Tibial nerve (tissue), 4 donors: ENCODE data around the gene ITGAE. TPM values are rescaled to one million over a fixed set of nuclear protein-coding genes. Genes with fewer than 3 reads are reported as not detected.

ENCODE experiments used
- DNase-seq, 2 donors: peaks; one replicate each; pipeline ENCODE4 v3.0.0-alpha.2; 2019; ENCODE audit warnings: low spot score in 2 of 2
- H3K27ac ChIP-seq, 4 donors: fragments of 200-600 bp; sonication (generic) in 3 of 4; one replicate each; pipeline ENCODE4 v1.5.1; 2017 to 2019; ENCODE audit warnings: mild to moderate bottlenecking in 1 of 4
- H3K27me3 ChIP-seq, 2 donors: fragments of 200-600 bp; sonication (generic) in 1 of 2; one replicate each; pipeline versions ENCODE4 v1.5.1 to v1.6.0; 2017 to 2019
- H3K36me3 ChIP-seq, 3 donors: fragments of 200-600 bp; sonication (generic); one replicate each; pipeline ENCODE4 v1.5.1; 2018 to 2019
- H3K4me1 ChIP-seq, 4 donors: fragments of 200-600 bp; sonication (generic) in 3 of 4; one replicate each; pipeline ENCODE4 v1.5.1; 2017 to 2019
- H3K4me3 ChIP-seq, 4 donors: fragments of 200-600 bp; sonication (generic) in 3 of 4; one replicate each; pipeline ENCODE4 v1.5.1; 2017 to 2019; ENCODE audit warnings: mild to moderate bottlenecking in 1 of 4, moderate library complexity in 1 of 4
- H3K9me3 ChIP-seq, 4 donors: fragments of 200-600 bp; sonication (generic) in 3 of 4; one replicate each; pipeline ENCODE4 v1.5.1; 2017 to 2019
- EP300 ChIP-seq, 2 donors: sonication (generic); formaldehyde crosslinking; IDR thresholded peaks; one replicate each; pipeline ENCODE4 v1.6.1; 2017; ENCODE audit warnings: antibody characterized with exemption in 2 of 2, mild to moderate bottlenecking in 1 of 2
- POLR2A ChIP-seq, 2 donors: fragments of 450-650 bp; IDR thresholded peaks; one replicate each; pipeline ENCODE4 v1.6.1; 2017; ENCODE audit warnings: antibody characterized with exemption in 2 of 2, mild to moderate bottlenecking in 2 of 2, moderate library complexity in 2 of 2
- WGBS, 2 donors: methylation state at CpG; one replicate each; pipeline ENCODE4 v1.1.5; 2018; 5-methylcytosine and 5-hydroxymethylcytosine counted together
- total RNA-seq, 4 donors: library from RNA; depleted of rRNA; stranded (reverse); fragments of >200 nt; gene quantifications; one replicate each; pipeline ENCODE4 v1.1.0, GENCODE V29; 2016
- TF ChIP-seq, protein P1 (sequence below), 5 experiments: fragments of 200-600 bp in 3 of 5; fragments of 450-650 bp in 2 of 5; sonication (generic) in 3 of 5; IDR thresholded peaks; one replicate each; pipeline ENCODE4 v1.5.1; 2016 to 2019; ENCODE audit warnings: antibody characterized with exemption in 5 of 5, mild to moderate bottlenecking in 3 of 5, moderate library complexity in 2 of 5

ITGAE gene
- total RNA-seq, 4 donors from 2014 or later = 11.1 to 17.5 (median 13.4) TPM

GRCh38 chr17:3804503-3804931 lies 3.5 kb upstream of the ITGAE start:
- Histone ChIP-seq H3K27ac (no peak overlapping the region), H3K36me3 (peaks cover 0 to 47% (median 0%) of the 10 kb centered on the region in 3 donors), H3K4me1 (no peaks in the 10 kb centered on the region), H3K9me3 (no peaks in the 10 kb centered on the region), H3K27me3 (no peaks in the 10 kb centered on the region), H3K4me3 (no peak overlapping the region)
- WGBS, 2 donors = 72% methylated on average over 6 of the region's 6 CpGs
- DNase-seq = no peak
- no peak for TF ChIP-seq EP300 (IDR thresholded peaks at IDR 0.05)
- TF ChIP-seq, protein P1, sequence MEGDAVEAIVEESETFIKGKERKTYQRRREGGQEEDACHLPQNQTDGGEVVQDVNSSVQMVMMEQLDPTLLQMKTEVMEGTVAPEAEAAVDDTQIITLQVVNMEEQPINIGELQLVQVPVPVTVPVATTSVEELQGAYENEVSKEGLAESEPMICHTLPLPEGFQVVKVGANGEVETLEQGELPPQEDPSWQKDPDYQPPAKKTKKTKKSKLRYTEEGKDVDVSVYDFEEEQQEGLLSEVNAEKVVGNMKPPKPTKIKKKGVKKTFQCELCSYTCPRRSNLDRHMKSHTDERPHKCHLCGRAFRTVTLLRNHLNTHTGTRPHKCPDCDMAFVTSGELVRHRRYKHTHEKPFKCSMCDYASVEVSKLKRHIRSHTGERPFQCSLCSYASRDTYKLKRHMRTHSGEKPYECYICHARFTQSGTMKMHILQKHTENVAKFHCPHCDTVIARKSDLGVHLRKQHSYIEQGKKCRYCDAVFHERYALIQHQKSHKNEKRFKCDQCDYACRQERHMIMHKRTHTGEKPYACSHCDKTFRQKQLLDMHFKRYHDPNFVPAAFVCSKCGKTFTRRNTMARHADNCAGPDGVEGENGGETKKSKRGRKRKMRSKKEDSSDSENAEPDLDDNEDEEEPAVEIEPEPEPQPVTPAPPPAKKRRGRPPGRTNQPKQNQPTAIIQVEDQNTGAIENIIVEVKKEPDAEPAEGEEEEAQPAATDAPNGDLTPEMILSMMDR (IDR thresholded peaks at IDR 0.05) = no peak
- TF ChIP-seq POLR2A (IDR thresholded peaks at IDR 0.05) = no peak

DNA sequence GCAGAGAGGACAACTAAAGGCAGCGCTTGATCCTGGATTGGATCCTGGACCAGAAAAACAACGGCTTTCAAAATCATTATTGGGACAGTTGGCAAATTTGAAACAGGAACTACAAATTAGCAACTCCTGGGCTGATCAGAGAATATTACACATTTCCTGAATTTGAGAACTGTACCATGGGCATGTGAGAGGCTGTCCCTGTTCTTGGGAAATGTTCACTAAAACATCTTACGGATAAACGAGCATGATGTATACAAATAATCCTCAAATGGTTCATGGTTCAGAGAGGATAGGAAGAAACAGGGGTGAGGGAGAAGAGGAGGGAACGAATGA lies 2.3 kb upstream of the ITGAE start:
- DNase-seq = no peak
- no peaks in the 10 kb centered on the region for H3K4me1 ChIP-seq
- H3K36me3 ChIP-seq = peaks cover 0 to 37% (median 0%) of the 10 kb centered on the region in 3 donors
- H3K27me3 ChIP-seq = no peaks in the 10 kb centered on the region
- 78 to 80% methylated on average over 5 of the region's 5 CpGs for WGBS, 2 donors
- TF ChIP-seq, protein P1 (IDR thresholded peaks at IDR 0.05) = no peak
- no peak for TF ChIP-seq POLR2A (IDR thresholded peaks at IDR 0.05)
- TF ChIP-seq EP300 (IDR thresholded peaks at IDR 0.05) = no peak
- H3K27ac ChIP-seq = peak overlapping the region in 2 of 4 donors; percentile 49 to 63
- no peak overlapping the region for H3K4me3 ChIP-seq
- H3K9me3 ChIP-seq = no peaks in the 10 kb centered on the region

DNA sequence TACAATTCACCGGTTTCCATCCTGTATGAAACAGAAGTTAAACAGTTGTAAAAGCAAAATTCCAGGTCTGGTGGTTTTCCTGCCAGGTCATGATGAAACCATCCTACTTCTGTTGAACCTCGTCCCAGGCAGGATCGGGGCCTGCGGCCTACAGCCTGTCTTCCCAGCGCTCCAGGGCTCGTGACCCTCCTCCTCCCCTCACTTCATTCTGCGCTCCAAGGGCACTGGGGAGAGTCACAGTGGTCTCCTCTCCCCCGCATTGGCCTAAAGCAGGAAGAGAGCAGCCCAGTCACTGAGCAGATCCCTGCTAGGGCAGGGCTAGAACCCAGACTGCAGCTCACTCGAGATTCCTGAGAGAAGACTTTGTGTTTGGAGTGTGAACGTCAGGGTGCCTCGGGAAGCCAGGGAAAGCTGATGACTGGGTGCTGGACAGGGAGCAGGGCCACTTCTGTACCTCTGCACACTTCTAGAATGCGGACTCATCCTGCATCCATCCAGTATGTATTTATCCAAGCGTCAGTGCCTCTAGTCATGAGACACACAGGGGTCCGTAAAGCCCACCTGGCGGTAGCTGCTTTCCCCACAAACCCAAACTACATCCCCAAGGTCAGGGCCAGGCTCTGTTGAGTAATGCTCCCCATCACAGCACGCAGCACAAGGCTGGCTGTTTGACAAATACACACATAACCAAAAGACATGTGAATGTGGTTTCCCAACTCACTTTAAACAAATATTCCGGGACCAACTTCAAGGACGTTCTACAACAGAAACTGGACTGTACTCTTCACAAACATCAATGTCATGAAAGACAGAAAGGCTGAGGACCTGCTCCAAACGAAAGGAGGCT lies 1.7 kb upstream of the ITGAE start:
- no peaks in the 10 kb centered on the region for H3K4me1 ChIP-seq
- peak in 1 of 2 donors; percentile 54 for DNase-seq
- peaks cover 0 to 31% (median 0%) of the 10 kb centered on the region in 3 donors for H3K36me3 ChIP-seq
- TF ChIP-seq, protein P1 (IDR thresholded peaks at IDR 0.05) = no peak
- TF ChIP-seq POLR2A (IDR thresholded peaks at IDR 0.05) (no peak), EP300 (IDR thresholded peaks at IDR 0.05) (peak in 1 of 2 donors; percentile 24)
- H3K27me3 ChIP-seq = no peaks in the 10 kb centered on the region
- no peak overlapping the region for H3K4me3 ChIP-seq
- 71 to 75% methylated on average over 18 to 19 of the region's 19 CpGs for WGBS, 2 donors
- H3K27ac ChIP-seq = peak overlapping the region in 2 of 4 donors; percentile 63 to 71
- no peaks in the 10 kb centered on the region for H3K9me3 ChIP-seq

- TF ChIP-seq EP300 (IDR thresholded peaks at IDR 0.05) (no peak), POLR2A (IDR thresholded peaks at IDR 0.05) (no peak)
- TF ChIP-seq, protein P1 (IDR thresholded peaks at IDR 0.05) = no peak
- 91 to 92% methylated on average over 10 of the region's 10 CpGs for WGBS, 2 donors
- DNase-seq = no peak
- Histone ChIP-seq H3K4me1 (no peaks in the 10 kb centered on the region), H3K36me3 (peaks cover 0 to 22% (median 0%) of the 10 kb centered on the region in 3 donors), H3K9me3 (no peaks in the 10 kb centered on the region), H3K27me3 (no peaks in the 10 kb centered on the region), H3K4me3 (no peak overlapping the region), H3K27ac (no peak overlapping the region)
Observed at GRCh38 chr17:3801792-3802191, 804 bp upstream of the ITGAE start.

- 84 to 89% methylated on average over 7 of the region's 7 CpGs for WGBS, 2 donors
- Histone ChIP-seq H3K36me3 (peaks cover 0 to 18% (median 0%) of the 10 kb centered on the region in 3 donors), H3K9me3 (no peaks in the 10 kb centered on the region), H3K27me3 (no peaks in the 10 kb centered on the region), H3K4me1 (no peaks in the 10 kb centered on the region), H3K4me3 (no peak overlapping the region), H3K27ac (no peak overlapping the region)
- DNase-seq = no peak
- no peak for TF ChIP-seq POLR2A (IDR thresholded peaks at IDR 0.05)
Observed at GRCh38 chr17:3801347-3801746, 359 bp upstream of the ITGAE start.
